Coronary artery (tissue), 2 donors: ENCODE results near the gene INS.

Experiments used
- DNase-seq: peaks from one replicate; pipeline ENCODE4 v3.0.0-alpha.2; 2017; ENCODE audit warnings: low spot score
- H3K27ac ChIP-seq, 2 donors: fragments of 200-600 bp; sonication (generic); one replicate each; pipeline ENCODE4 v1.5.1; 2016 to 2019
- H3K4me3 ChIP-seq: fragments of 200-600 bp; sonication (generic); 2 replicates; pipeline ENCODE4 v1.5.1; 2016; ENCODE audit warnings: mild to moderate bottlenecking, moderate library complexity
- CTCF ChIP-seq: fragments of 200-600 bp; sonication (generic); IDR thresholded peaks from one replicate; pipeline ENCODE4 v1.5.1; 2019; ENCODE audit warnings: antibody characterized with exemption

The INS gene

DNA sequence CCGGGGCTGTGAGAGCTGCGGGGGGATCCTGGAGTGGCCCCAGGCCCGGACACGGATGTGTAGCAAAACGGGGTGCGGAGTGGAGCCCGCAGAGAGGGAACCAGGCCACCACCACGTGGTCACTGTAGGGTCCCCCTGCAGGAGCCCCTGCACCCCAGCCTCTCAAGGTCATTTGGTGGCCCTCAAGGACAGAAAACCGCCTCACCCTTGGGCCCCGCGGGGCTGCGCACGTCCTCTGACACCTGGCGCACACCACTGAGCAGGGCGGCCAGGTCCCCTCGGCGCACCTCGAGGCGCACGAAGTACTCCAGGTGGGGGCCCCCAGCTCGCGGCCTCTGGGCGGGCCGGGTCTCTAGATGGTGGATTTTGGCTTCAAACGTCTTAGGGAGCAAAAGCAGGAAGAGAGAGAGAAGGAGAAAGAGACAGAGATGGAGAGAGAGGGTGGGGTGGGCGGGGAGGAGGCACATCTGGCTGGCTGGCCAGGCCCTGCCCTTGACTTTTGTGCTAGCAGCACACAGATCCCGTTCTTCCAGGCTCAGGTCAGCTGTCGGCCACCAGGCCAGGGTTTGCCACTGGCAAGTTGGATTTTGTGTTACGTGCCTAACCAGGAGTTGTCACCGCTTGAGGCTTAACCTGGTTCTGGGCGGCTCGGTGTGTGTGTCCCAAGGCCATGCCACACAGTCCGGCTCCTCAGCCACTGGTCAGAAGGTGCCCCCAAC is 7.4 kb upstream of the INS start:
- H3K27ac ChIP-seq, result no peak overlapping the region

GRCh38 chr11:2167141-2168045 is 6.4 kb upstream of the INS start:
- Histone ChIP-seq H3K27ac (no peak overlapping the region), H3K4me3 (no peak overlapping the region)
- no peak for DNase-seq
- TF ChIP-seq CTCF, result no peak

More for the DNA sequence above, 7.4 kb upstream of the INS start:
- H3K4me3 ChIP-seq, result no peak overlapping the region
- TF ChIP-seq CTCF, result no peak
- DNase-seq, result no peak

DNA sequence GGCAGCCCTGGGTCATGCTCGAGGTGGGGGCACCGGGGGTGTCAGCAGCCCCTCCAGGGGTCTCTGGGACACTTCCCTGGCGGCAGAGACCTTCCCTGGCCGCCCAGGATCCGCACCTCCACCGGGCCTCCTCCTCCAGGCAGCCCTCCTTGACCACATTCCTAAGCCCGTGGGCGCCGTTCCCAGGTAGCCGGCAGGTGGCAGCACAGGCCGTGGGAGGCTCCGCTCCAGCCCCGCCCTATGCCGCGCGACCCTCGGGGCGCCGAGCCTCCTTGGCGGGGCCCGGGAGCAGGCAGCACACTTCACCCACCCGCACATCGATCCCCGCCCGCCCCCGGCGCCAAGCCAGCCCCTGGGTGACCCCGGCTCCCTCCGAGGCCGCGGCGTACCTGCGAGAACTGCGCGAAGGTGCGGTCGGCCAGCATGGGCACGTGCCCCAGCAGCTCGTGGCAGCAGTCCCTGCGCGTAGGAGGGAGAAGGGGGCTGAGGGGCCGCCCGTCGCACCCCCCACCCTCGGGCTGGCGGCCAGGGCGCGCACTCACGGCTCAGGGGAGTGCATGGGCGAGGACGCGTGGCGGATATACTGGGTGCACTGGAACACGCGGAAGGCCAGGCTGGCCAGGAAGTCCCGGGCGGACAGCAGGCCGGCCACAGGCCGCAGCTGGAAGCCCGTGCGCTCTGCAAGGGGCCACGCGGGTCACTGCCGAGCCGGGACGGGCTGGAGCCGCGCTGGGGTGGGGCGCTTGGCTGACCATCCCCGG is 5.3 kb upstream of the INS start:
- DNase-seq, result no peak
- Histone ChIP-seq H3K27ac (no peak overlapping the region), H3K4me3 (peak overlapping the region; percentile 53)
- TF ChIP-seq CTCF, result peak; percentile 49

DNA sequence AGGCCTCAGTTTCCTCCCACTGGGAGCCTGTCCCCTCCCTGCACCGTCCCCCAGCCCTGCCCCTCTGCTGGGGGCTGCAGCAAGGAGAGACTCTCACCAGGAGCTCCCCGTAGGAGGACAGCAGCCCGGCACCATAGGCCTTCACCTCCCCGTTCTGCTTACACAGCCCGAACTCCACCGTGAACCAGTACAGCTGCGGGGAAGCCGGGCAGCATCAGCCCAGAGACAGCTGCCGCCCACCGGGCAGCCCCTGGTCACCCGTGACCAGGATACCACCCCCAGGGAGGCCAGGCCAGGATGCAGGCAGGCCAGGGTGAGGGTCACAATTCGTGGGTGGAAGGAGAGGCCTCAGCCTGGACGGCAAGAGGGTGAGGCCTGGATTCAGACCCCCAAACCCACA is 4.6 kb upstream of the INS start:
- no peak for DNase-seq
- TF ChIP-seq CTCF, result no peak
- Histone ChIP-seq H3K27ac (no peak overlapping the region), H3K4me3 (no peak overlapping the region)

GRCh38 chr11:2164861-2165555 is 4.0 kb upstream of the INS start:
- Histone ChIP-seq H3K4me3 (no peak overlapping the region), H3K27ac (no peak overlapping the region)
- no peak for TF ChIP-seq CTCF
- DNase-seq, result no peak

DNA sequence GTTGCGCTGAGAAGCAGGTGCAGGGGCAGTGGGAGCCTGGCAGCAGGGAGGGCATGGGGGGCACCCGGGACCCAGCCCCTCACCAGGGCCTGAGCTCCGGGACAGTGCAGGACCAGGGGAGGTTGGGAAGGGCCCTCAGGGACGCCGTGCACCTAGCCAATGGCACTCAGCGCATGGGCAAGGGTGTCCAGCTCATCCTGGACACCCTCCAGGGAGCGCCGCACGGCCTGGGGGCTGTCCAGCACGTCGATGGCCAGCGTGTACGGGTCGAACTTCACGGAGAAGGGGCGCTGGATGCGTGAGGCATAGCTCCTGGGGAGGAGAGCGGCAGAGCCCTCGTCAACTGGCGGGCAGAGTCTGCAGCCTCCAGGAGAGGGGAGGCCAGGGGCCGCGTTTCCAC is 3.1 kb upstream of the INS start:
- no peak for DNase-seq
- Histone ChIP-seq H3K4me3 (no peak overlapping the region), H3K27ac (no peak overlapping the region)
- TF ChIP-seq CTCF, result no peak
